ENCODE data around the gene SOSTDC1.

- TF ChIP-seq CTCF (IDR thresholded peaks at IDR 0.05; ENCODE audit: poor library complexity, severe bottlenecking) (no peak), EP300 (conservative IDR thresholded peaks at IDR 0.05; ENCODE audit: poor library complexity, severe bottlenecking) (no peak), SMC3 (conservative IDR thresholded peaks at IDR 0.05; ENCODE audit: poor library complexity) (no peak), EZH2 (IDR thresholded peaks at IDR 0.05; ENCODE audit: borderline replicate concordance, insufficient read depth, low read length, poor library complexity, severe bottlenecking) (no peak), POLR2AphosphoS5 (IDR thresholded peaks at IDR 0.05) (no peak), RAD21 (conservative IDR thresholded peaks at IDR 0.05) (no peak), MXI1 (conservative IDR thresholded peaks at IDR 0.05; ENCODE audit: poor library complexity, severe bottlenecking) (no peak)
- TF ChIP-seq, protein P1, sequence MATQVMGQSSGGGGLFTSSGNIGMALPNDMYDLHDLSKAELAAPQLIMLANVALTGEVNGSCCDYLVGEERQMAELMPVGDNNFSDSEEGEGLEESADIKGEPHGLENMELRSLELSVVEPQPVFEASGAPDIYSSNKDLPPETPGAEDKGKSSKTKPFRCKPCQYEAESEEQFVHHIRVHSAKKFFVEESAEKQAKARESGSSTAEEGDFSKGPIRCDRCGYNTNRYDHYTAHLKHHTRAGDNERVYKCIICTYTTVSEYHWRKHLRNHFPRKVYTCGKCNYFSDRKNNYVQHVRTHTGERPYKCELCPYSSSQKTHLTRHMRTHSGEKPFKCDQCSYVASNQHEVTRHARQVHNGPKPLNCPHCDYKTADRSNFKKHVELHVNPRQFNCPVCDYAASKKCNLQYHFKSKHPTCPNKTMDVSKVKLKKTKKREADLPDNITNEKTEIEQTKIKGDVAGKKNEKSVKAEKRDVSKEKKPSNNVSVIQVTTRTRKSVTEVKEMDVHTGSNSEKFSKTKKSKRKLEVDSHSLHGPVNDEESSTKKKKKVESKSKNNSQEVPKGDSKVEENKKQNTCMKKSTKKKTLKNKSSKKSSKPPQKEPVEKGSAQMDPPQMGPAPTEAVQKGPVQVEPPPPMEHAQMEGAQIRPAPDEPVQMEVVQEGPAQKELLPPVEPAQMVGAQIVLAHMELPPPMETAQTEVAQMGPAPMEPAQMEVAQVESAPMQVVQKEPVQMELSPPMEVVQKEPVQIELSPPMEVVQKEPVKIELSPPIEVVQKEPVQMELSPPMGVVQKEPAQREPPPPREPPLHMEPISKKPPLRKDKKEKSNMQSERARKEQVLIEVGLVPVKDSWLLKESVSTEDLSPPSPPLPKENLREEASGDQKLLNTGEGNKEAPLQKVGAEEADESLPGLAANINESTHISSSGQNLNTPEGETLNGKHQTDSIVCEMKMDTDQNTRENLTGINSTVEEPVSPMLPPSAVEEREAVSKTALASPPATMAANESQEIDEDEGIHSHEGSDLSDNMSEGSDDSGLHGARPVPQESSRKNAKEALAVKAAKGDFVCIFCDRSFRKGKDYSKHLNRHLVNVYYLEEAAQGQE (IDR thresholded peaks at IDR 0.05; ENCODE audit: borderline replicate concordance): no peak
Measured at GRCh38 chr7:16491148-16491547, 25.6 kb upstream of the SOSTDC1 start.
